ENCODE results near the gene AJM1.

GRCh38 chr9:136826703-136827582, 15.3 kb upstream of the AJM1 start:
- TF ChIP-seq EZH2 (IDR thresholded peaks at IDR 0.05; ENCODE audit: borderline replicate concordance), result no peak
- TF ChIP-seq, protein P1, sequence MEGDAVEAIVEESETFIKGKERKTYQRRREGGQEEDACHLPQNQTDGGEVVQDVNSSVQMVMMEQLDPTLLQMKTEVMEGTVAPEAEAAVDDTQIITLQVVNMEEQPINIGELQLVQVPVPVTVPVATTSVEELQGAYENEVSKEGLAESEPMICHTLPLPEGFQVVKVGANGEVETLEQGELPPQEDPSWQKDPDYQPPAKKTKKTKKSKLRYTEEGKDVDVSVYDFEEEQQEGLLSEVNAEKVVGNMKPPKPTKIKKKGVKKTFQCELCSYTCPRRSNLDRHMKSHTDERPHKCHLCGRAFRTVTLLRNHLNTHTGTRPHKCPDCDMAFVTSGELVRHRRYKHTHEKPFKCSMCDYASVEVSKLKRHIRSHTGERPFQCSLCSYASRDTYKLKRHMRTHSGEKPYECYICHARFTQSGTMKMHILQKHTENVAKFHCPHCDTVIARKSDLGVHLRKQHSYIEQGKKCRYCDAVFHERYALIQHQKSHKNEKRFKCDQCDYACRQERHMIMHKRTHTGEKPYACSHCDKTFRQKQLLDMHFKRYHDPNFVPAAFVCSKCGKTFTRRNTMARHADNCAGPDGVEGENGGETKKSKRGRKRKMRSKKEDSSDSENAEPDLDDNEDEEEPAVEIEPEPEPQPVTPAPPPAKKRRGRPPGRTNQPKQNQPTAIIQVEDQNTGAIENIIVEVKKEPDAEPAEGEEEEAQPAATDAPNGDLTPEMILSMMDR (IDR thresholded peaks at IDR 0.05; ENCODE audit: poor library complexity), result no peak

Data from hepatocyte (in vitro differentiated cells).